ENCODE measurements around the gene DYNC1H1.

GRCh38 chr14:101922866-101923265, 41.5 kb upstream of the DYNC1H1 start:
- TF ChIP-seq CTCF (IDR thresholded peaks at IDR 0.05) (no peak), POLR2A (IDR thresholded peaks at IDR 0.05) (no peak)
